Gastrocnemius medialis (tissue), 4 donors: ENCODE results near the gene SCNN1B. TPM values are rescaled to one million over a fixed set of nuclear protein-coding genes. Genes with fewer than 3 reads are reported as not detected.

ENCODE experiments used
- ATAC-seq, 2 donors: fragments of 150-250 bp; one replicate each; pipeline ENCODE4 v1.9.1; 2016
- DNase-seq, 2 donors: peaks; one replicate each; pipeline ENCODE4 v3.0.0-alpha.2; 2019
- H3K27ac ChIP-seq, 4 donors: fragments of 200-600 bp; sonication (generic); 1 replicate in 1 of 4; 2 replicates in 3 of 4; pipeline ENCODE4 v1.5.1; 2016 to 2018; ENCODE audit warnings: mild to moderate bottlenecking in 2 of 4, moderate library complexity in 1 of 4
- H3K27me3 ChIP-seq, 3 donors: fragments of 200-600 bp; sonication (generic) in 2 of 3; 1 replicate in 1 of 3; 2 replicates in 2 of 3; pipeline versions ENCODE4 v1.5.1 to v1.6.0; 2016 to 2019; ENCODE audit warnings: mild to moderate bottlenecking in 1 of 3, moderate library complexity in 1 of 3
- H3K36me3 ChIP-seq, 2 donors: fragments of 200-600 bp; sonication (generic) in 1 of 2; one replicate each; pipeline ENCODE4 v1.5.1; 2017 to 2018
- H3K4me1 ChIP-seq, 2 donors: fragments of 200-600 bp; sonication (generic) in 1 of 2; one replicate each; pipeline ENCODE4 v1.5.1; 2016 to 2017; ENCODE audit warnings: mild to moderate bottlenecking in 2 of 2
- H3K4me3 ChIP-seq, 4 donors: fragments of 200-600 bp; sonication (generic) in 3 of 4; 1 replicate in 1 of 4; 2 replicates in 3 of 4; pipeline ENCODE4 v1.5.1; 2016 to 2019; ENCODE audit warnings: mild to moderate bottlenecking in 2 of 4
- H3K9me3 ChIP-seq, 3 donors: fragments of 200-600 bp; sonication (generic) in 2 of 3; 1 replicate in 1 of 3; 2 replicates in 2 of 3; pipeline ENCODE4 v1.5.1; 2016 to 2019
- POLR2A ChIP-seq, 2 donors: fragments of 450-650 bp; IDR thresholded peaks; one replicate each; pipeline ENCODE4 v1.6.1; 2017; ENCODE audit warnings: antibody characterized with exemption in 2 of 2, mild to moderate bottlenecking in 2 of 2, moderate library complexity in 2 of 2
- in situ Hi-C, 4 donors: fragments of 200-750 bp; cut with MboI; loops; one replicate each; pipeline versions ENCODE4 v1.15.0 to v1.8.0; 2017; ENCODE audit warnings: low sequenced_read_pairs in 4 of 4
- intact Hi-C: fragments of 100-400 bp; cut with DNase I; formaldehyde crosslinking; loops from one replicate; pipeline ENCODE4 v1.15.1; 2023; ENCODE audit warnings: low total_unique reads
- total RNA-seq, 4 donors: library from RNA; depleted of rRNA; stranded (reverse); fragments of >200 nt; gene quantifications; one replicate each; pipeline versions ENCODE4 v1.1.0 to v1.2.3, GENCODE V29; 2016
- TF ChIP-seq, protein P1 (sequence below), 5 experiments: fragments of 450-650 bp in 3 of 5; fragments of 200-600 bp in 2 of 5; sonication (generic) in 2 of 5; IDR thresholded peaks in 4 of 5; conservative IDR thresholded peaks in 1 of 5; 1 replicate in 4 of 5; 2 replicates in 1 of 5; pipeline ENCODE4 v1.5.1; 2016 to 2019; ENCODE audit warnings: antibody characterized with exemption in 5 of 5, mild to moderate bottlenecking in 3 of 5, moderate library complexity in 3 of 5

The SCNN1B gene
- total RNA-seq, 4 donors from 2014 or later, result 0.81 to 2.3 (median 0.99) TPM

DNA sequence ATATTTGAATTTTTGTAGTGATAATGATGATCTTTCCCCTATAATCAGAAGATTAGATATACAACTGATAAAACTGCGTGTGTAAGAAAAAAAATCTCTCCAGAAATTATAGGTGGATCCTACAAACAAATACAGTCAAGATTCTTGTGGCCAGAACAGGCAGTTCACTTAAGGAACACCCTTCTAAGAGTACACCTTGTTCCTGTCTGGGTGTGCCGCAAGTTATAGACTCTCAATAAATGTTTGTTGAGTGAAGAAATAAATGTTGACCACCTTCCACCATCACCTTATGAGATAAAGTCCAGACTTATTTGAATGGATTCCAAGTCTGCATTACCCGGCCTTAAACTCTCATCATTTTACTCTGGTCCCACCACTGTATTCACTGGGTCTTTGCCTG, 45.7 kb upstream of the SCNN1B start:
- H3K27me3 ChIP-seq, result no peaks in the 10 kb centered on the region
- H3K9me3 ChIP-seq, result no peaks in the 10 kb centered on the region
- DNase-seq (no peak), ATAC-seq (no peak)
- no peak overlapping the region for H3K27ac ChIP-seq
- in situ Hi-C loops, result no loop called here
- intact Hi-C loops, result no loop called here
- H3K4me3 ChIP-seq, result no peak overlapping the region
- TF ChIP-seq POLR2A (IDR thresholded peaks at IDR 0.05), result no peak
- TF ChIP-seq, protein P1, sequence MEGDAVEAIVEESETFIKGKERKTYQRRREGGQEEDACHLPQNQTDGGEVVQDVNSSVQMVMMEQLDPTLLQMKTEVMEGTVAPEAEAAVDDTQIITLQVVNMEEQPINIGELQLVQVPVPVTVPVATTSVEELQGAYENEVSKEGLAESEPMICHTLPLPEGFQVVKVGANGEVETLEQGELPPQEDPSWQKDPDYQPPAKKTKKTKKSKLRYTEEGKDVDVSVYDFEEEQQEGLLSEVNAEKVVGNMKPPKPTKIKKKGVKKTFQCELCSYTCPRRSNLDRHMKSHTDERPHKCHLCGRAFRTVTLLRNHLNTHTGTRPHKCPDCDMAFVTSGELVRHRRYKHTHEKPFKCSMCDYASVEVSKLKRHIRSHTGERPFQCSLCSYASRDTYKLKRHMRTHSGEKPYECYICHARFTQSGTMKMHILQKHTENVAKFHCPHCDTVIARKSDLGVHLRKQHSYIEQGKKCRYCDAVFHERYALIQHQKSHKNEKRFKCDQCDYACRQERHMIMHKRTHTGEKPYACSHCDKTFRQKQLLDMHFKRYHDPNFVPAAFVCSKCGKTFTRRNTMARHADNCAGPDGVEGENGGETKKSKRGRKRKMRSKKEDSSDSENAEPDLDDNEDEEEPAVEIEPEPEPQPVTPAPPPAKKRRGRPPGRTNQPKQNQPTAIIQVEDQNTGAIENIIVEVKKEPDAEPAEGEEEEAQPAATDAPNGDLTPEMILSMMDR (IDR thresholded peaks at IDR 0.05 in 4 of 5, conservative IDR thresholded peaks at IDR 0.05 in 1 of 5), result no peak
- H3K4me1 ChIP-seq, result no peaks in the 10 kb centered on the region
- no peaks in the 10 kb centered on the region for H3K36me3 ChIP-seq

GRCh38 chr16:23257682-23258081, 44.4 kb upstream of the SCNN1B start:
- H3K36me3 ChIP-seq, result no peaks in the 10 kb centered on the region
- ATAC-seq (no peak), DNase-seq (no peak)
- TF ChIP-seq, protein P1 (IDR thresholded peaks at IDR 0.05 in 4 of 5, conservative IDR thresholded peaks at IDR 0.05 in 1 of 5), result no peak
- TF ChIP-seq POLR2A (IDR thresholded peaks at IDR 0.05), result no peak
- H3K9me3 ChIP-seq, result no peaks in the 10 kb centered on the region
- H3K27me3 ChIP-seq, result no peaks in the 10 kb centered on the region
- in situ Hi-C loops (no loop called here), intact Hi-C loops (no loop called here)
- no peak overlapping the region for H3K4me3 ChIP-seq
- H3K27ac ChIP-seq, result no peak overlapping the region
- no peaks in the 10 kb centered on the region for H3K4me1 ChIP-seq

DNA sequence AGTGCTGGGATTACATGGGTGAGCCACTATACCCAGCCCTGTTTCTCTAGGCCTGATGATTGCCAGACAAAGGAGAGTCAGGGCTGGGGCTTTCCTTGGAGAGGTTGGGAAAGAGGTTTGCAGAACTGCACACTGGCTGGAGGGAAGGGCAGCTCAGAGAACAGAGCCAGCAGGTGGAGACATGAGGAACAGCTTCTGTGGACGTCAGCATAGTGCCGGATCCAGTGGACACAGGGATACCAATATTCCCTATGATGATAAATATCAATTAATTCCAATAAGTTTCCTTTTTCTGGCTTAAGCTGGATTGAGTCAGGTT, 43.2 kb upstream of the SCNN1B start:
- H3K9me3 ChIP-seq, result no peaks in the 10 kb centered on the region
- H3K4me1 ChIP-seq, result no peaks in the 10 kb centered on the region
- DNase-seq, result no peak
- no peak overlapping the region for H3K27ac ChIP-seq
- peaks cover 0 to 1% (median 0%) of the 10 kb centered on the region in 3 donors for H3K27me3 ChIP-seq
- no peaks in the 10 kb centered on the region for H3K36me3 ChIP-seq
- intact Hi-C loops, result no loop called here
- no peak for TF ChIP-seq POLR2A (IDR thresholded peaks at IDR 0.05)
- TF ChIP-seq, protein P1 (IDR thresholded peaks at IDR 0.05 in 4 of 5, conservative IDR thresholded peaks at IDR 0.05 in 1 of 5), result no peak
- H3K4me3 ChIP-seq, result no peak overlapping the region
- in situ Hi-C loops, result no loop called here
- no peak for ATAC-seq

GRCh38 chr16:23267647-23268046, 34.5 kb upstream of the SCNN1B start:
- intact Hi-C loops (no loop called here), in situ Hi-C loops (no loop called here)
- no peak for DNase-seq
- TF ChIP-seq, protein P1 (IDR thresholded peaks at IDR 0.05 in 4 of 5, conservative IDR thresholded peaks at IDR 0.05 in 1 of 5), result no peak
- no peak for TF ChIP-seq POLR2A (IDR thresholded peaks at IDR 0.05)
- Histone ChIP-seq H3K9me3 (no peaks in the 10 kb centered on the region), H3K27me3 (peaks cover 0 to 2% (median 0%) of the 10 kb centered on the region in 3 donors), H3K4me1 (no peaks in the 10 kb centered on the region), H3K4me3 (no peak overlapping the region), H3K36me3 (no peaks in the 10 kb centered on the region), H3K27ac (no peak overlapping the region)
- ATAC-seq, result no peak

DNA sequence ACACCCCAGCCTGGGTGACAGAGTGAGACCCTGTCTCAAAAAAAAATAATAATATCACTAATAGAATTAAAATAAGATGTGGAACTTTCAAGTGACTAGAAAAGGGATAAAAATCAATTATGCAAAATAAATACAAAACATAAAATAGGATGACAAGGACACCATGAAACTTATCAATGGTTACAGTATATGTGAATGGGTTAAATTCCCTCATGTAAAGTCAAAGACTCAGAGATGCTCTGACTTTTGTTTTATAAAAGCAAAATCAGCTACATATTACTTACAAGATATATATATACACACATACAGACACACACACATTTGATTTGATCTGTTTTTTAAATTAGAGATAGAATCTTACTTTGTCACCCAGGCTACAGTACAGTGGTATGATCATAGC, 33.5 kb upstream of the SCNN1B start:
- intact Hi-C loops, result no loop called here
- Histone ChIP-seq H3K9me3 (no peaks in the 10 kb centered on the region), H3K36me3 (no peaks in the 10 kb centered on the region), H3K27ac (no peak overlapping the region), H3K4me1 (no peaks in the 10 kb centered on the region), H3K27me3 (peaks cover 0 to 2% (median 0%) of the 10 kb centered on the region in 3 donors), H3K4me3 (no peak overlapping the region)
- TF ChIP-seq, protein P1 (IDR thresholded peaks at IDR 0.05 in 4 of 5, conservative IDR thresholded peaks at IDR 0.05 in 1 of 5), result no peak
- TF ChIP-seq POLR2A (IDR thresholded peaks at IDR 0.05), result no peak
- no peak for ATAC-seq
- no peak for DNase-seq
- in situ Hi-C loops, result no loop called here
